ENCODE results near the gene MLLT10.

GRCh38 chr10:21520949-21521348 is 13.1 kb upstream of the MLLT10 start:
- TF ChIP-seq YY1 (IDR thresholded peaks at IDR 0.05; ENCODE audit: low read depth, low read length) = no peak
- no peak for TF ChIP-seq POU5F1 (IDR thresholded peaks at IDR 0.05; ENCODE audit: low read depth, low read length)
- no peak for TF ChIP-seq CTCF (IDR thresholded peaks at IDR 0.05; ENCODE audit: control extremely low read depth in 1 of 3, insufficient read depth in 1 of 3, low read depth in 1 of 3, low read length in 3 of 3)
- no peak for TF ChIP-seq RNF2 (IDR thresholded peaks at IDR 0.05; ENCODE audit: borderline replicate concordance, low read depth, low read length, missing control alignments, poor library complexity, severe bottlenecking)
- TF ChIP-seq CHD7 (IDR thresholded peaks at IDR 0.05; ENCODE audit: insufficient replicate concordance, low read length) = no peak
- no peak for TF ChIP-seq SRF (IDR thresholded peaks at IDR 0.05; ENCODE audit: low read depth, low read length)
- TF ChIP-seq MAX (IDR thresholded peaks at IDR 0.05) = no peak
- TF ChIP-seq EZH2 (IDR thresholded peaks at IDR 0.05; ENCODE audit: low read depth, low read length, severe bottlenecking) = no peak
- TF ChIP-seq BRCA1 (IDR thresholded peaks at IDR 0.05; ENCODE audit: low read depth, low read length) = no peak
- no peak for TF ChIP-seq RFX5 (IDR thresholded peaks at IDR 0.05; ENCODE audit: borderline replicate concordance, low read depth, low read length)
- no peak for TF ChIP-seq TEAD4 (IDR thresholded peaks at IDR 0.05; ENCODE audit: low read depth, low read length)
